Choroid plexus epithelial cell (primary cell): ENCODE results near the gene ASXL1.

Source experiments
- DNase-seq: peaks from one replicate; pipeline ENCODE4 v3.0.0-alpha.2; 2010; ENCODE audit warnings: low read depth
- H3K4me3 ChIP-seq: 2 replicates; pipeline ENCODE4 v1.5.1; 2011; ENCODE audit warnings: low read depth, mild to moderate bottlenecking, control low read depth, low read length, moderate library complexity
- TF ChIP-seq, protein P1 (sequence below): conservative IDR thresholded peaks from 2 replicates; pipeline ENCODE4 v1.5.1; 2011; ENCODE audit warnings: low read depth, mild to moderate bottlenecking, control low read depth, inconsistent platforms, low read length, moderate library complexity

ASXL1 gene

DNA sequence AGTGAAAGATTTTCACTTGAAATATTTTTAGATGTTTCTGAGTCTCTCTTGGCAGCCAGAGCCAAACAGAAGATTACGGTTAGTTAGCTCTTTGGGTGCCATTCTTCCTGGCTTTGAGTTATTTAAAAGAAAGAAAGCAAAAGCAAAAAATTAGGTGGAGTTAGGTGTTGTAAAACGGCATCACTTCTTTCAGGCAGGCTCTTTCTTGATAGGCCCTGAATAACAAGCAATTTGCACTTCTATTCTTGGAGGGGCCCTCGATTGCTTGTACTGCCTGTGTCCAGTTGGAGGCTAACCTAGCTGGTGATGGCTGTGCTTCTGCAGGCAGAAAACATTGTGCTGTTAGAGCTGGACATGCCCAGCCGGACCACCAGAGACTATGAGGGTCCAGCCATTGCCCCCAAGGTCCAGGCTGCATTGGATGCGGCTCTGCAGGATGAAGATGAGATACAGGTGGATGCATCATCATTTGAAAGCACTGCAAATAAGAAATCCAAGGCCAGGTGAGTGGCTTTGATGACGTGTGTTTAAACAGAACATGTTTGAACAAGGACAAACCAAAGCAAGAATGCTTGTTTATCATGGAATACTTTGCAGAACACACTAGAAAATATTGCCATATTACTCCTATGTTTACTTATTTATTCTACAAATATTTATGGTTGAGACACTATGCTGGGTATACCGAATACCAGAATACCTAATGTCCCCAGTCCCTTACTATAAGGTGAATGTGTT, 28.1 kb upstream of the ASXL1 start:
- H3K4me3 ChIP-seq: no peak overlapping the region
- DNase-seq: no peak
- TF ChIP-seq, protein P1, sequence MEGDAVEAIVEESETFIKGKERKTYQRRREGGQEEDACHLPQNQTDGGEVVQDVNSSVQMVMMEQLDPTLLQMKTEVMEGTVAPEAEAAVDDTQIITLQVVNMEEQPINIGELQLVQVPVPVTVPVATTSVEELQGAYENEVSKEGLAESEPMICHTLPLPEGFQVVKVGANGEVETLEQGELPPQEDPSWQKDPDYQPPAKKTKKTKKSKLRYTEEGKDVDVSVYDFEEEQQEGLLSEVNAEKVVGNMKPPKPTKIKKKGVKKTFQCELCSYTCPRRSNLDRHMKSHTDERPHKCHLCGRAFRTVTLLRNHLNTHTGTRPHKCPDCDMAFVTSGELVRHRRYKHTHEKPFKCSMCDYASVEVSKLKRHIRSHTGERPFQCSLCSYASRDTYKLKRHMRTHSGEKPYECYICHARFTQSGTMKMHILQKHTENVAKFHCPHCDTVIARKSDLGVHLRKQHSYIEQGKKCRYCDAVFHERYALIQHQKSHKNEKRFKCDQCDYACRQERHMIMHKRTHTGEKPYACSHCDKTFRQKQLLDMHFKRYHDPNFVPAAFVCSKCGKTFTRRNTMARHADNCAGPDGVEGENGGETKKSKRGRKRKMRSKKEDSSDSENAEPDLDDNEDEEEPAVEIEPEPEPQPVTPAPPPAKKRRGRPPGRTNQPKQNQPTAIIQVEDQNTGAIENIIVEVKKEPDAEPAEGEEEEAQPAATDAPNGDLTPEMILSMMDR: no peak

DNA sequence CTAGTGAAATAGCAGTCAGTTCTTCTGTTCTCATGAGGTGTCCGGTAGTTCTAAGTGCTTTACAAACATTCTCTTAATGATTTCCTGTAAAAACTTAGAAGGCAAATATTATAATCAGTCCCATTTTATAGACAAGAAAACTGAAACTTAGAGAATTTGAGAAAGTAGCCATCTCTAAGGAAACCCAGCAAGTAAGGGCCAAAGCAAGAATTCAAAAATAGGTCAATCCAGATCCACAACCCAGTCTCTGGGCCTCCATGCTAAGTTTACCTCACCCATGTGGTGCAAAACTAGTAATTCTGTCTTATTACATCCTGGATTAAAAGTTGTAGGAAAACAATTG, 27.6 kb upstream of the ASXL1 start:
- no peak for DNase-seq
- H3K4me3 ChIP-seq: no peak overlapping the region
- TF ChIP-seq, protein P1: no peak

DNA sequence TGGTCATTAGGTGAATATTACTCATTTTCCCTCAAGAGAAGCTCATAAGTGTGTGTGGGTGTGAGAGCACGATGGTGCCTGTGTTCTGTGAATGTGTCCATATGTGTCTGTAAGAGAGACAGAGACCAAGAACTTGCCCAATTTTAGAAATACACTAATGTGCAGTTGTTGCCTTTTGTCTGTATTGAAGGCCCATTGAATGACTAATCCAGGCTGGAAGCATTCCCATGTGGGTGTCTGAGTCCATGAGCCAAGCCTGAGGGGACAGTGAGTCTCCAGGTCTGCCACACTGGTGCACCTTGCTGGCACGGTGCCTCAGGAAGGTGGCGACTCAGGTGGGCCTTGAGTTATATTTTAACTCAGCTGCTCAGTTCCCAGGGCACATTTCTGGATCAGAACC, 25.5 kb upstream of the ASXL1 start:
- peak; percentile 52 for DNase-seq
- TF ChIP-seq, protein P1: no peak
- no peak overlapping the region for H3K4me3 ChIP-seq

DNA sequence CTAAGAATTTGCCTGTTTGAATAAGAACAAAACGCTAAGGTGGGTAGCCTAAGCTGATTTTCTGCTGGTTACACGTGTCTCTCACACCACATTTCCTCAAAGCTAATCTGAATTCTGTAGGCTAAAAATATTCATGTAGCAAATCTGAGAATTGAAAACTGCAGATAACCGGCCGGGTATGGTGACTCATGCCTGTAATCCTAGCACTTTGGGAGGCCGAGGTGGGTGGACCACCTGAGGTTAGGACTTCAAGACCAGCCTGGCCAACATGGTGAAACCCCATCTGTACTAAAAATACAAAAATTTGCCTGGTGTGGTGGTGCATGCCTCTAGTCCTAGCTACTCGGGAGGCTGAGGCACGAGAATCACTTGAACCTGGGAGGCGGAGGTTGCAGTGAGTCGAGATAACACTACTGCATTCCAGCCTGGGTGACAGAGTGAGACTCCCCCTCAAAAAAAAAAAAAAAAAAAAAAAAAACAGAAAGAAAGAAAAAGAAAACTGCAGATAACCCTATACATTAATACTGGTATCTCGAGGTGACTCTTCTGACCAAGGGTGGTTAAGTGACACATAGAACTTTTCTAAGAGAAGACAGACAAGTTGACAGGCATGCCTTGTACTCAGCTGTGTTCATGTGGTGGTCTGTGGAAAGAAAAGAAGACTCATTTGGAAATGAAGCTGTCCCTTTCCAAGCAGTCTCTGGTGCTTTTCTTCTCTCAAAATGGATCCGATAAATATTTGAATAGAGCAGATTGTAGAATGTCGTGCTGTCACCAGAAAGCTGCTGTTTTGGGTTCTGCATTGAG, 24.7 kb upstream of the ASXL1 start:
- DNase-seq: peak; percentile 39
- TF ChIP-seq, protein P1: no peak

DNA sequence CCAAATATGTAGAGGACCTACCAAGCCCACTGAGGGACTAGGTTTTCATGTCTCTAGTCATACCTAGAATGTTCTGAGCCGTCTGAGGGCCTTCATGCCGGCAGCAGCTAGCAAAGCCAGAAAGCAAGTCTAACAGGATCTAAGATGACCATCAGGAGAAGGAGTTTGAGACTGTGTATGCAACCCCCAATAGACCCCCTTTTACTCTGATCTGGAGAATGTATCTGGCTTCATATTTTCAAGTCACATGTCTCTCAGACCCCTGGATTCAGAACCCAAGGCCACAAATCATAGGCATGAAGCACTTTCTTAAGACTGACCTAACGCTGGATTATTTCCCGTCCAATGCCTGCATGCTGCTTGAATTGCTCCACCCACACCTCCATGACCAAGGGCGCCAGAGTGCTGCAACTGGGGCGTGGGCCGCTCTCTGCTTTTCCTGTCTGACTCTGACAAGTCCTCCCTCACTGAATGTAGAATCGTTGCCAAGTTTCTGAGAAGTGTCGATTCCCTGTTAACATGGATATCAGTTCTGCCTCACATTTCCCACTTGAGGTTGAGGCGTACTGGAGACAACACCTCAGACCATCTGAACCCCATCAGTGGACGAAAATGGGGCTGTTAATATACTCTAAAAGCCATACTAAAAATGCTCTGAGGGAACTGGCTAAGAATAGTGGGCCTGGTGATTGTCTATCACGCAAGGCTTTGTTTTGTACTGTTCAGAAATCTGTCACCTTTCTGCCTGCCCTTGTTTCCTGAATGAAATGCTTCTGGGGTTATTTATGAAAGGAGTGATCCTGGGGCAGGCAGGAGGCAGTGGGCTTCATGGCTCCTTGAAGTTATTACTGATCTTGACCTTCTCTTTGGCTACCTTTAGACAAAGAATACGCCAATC, 23.9 kb upstream of the ASXL1 start:
- H3K4me3 ChIP-seq: no peak overlapping the region
- DNase-seq: peak; percentile 13
- TF ChIP-seq, protein P1: no peak

More for the DNA sequence above, 24.7 kb upstream of the ASXL1 start:
- no peak overlapping the region for H3K4me3 ChIP-seq

DNA sequence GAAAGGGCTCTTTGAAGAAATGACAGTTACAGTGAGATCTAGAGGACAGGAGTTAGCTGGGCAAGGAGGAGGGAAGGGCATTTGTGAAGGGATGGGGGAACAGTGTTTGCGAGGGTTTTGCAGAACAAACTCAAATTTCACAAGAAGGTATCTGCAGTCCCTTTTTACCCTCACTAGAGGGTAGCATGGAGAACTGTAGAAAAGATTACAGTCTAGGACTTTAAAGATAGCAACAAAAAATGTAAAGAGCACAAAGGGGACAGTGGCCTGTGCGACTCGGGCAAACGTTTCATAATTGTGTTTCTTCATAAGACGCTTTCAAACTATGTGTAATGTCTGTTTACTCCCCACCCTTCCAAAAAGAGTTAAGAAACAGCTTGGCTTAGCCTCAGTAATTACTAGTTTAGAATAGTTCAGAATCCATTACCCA, 21.2 kb upstream of the ASXL1 start:
- TF ChIP-seq, protein P1: peak; percentile 73
- peak; percentile 69 for DNase-seq
- H3K4me3 ChIP-seq: no peak overlapping the region
